EH (cell line): ENCODE measurements around the gene PRKCH.

Experiments used
- DNase-seq: peaks from one replicate; pipeline ENCODE4 v3.0.0-alpha.2; 2015; ENCODE audit warnings: low read depth

Gene PRKCH

GRCh38 chr14:61589691-61590581, 268.6 kb downstream of the PRKCH start:
- DNase-seq = no peak

GRCh38 chr14:61591862-61592261, 270.5 kb downstream of the PRKCH start:
- no peak for DNase-seq

DNA sequence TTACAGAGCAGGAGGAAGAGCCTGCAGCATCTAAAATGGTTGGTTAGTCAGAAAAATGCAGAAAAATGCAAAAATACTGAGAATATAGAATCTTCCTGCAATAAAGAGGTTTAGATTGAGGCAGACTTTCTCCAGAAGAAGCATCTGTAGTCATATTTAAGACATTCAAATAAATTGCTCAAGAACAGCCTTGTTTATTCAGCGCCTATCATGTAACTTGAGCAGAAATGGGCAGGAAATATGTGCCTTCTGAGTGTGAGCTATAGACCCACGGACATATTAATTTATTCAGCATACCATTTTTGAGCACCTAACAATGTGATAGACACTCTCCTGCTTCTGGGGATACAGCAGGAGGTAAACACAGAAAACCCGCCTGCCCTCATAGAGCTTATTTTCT, 272.0 kb downstream of the PRKCH start:
- peak; percentile 33 for DNase-seq

GRCh38 chr14:61596990-61597389, 275.6 kb downstream of the PRKCH start:
- no peak for DNase-seq

- DNase-seq = peak; percentile 45
Observed at GRCh38 chr14:61598980-61599379, 277.6 kb downstream of the PRKCH start.

GRCh38 chr14:61599942-61600341, 278.6 kb downstream of the PRKCH start:
- DNase-seq = no peak
